ENCODE data around the gene NLRP11.

The NLRP11 gene

DNA sequence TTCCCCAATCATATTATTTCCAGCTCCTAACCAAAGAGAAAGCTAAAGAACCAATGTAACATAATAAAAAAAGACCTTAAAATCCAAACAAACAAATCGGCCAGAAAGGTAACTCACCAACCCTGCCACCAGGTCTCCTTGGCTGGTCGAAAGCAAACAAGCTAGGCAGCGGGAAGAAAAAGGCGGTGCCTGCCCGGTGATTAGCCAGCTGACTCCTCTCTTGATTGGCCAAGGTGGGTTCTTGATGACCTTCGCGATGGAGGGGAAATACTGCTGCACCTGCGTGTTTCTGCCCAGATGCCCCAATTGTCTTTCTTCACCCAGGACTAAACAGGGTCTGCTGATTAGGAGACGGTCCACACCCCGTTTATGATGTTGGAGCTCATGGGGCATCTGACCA lies at the start of gene NLRP11:
Gene NLRP11, minus strand, starts transcription at position 154 of the 400 bp plus-strand sequence. CDS start 13,825 bp downstream, outside the sequence.
- DNase-seq (ENCODE audit: low read depth), result no peak

- DNase-seq (ENCODE audit: low read depth), result no peak
Observed at GRCh38 chr19:55877211-55877610, 45.4 kb upstream of the NLRP11 start.

DNA sequence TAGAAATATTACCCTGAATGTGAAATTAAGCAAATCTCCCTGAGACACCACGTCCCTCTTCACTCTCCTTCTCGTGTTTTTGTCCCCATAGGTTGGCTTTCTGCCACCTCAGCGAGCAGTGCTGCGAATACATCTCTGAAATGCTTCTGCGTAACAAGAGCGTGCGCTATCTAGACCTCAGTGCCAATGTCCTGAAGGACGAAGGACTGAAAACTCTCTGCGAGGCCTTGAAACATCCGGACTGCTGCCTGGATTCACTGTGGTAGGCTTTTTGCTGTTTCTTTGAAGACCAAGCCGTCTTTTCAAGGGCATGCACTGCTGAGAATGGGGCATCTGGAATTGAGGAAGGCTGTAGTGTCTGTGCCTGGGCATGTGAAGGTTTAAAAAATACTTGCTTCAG lies 38.9 kb upstream of the NLRP11 start:
- no peak for DNase-seq (ENCODE audit: low read depth)

GRCh38 chr19:55867101-55867500 lies 35.3 kb upstream of the NLRP11 start:
- no peak for DNase-seq (ENCODE audit: low read depth)

DNA sequence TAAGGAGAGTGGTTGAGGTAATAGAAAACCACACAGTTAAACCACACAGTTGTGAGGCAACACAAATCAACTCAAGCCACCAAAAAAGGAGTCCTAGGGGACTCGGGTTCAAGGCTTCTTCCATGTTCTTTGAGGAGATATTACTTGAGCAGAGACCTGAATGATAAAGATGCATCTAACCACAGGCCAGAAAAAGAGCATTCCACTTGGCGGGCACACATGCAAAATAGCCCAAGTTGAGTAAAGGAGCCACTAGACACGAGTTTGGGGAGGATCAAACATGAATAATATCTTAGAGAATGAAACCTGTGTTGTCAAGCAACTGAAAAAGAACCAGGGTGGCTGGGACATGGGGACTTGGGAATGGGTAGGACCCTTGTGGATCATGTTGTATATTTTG lies 34.7 kb upstream of the NLRP11 start:
- no peak for DNase-seq (ENCODE audit: low read depth)

GRCh38 chr19:55858969-55859368 lies 27.2 kb upstream of the NLRP11 start:
- DNase-seq (ENCODE audit: low read depth), result no peak

DNA sequence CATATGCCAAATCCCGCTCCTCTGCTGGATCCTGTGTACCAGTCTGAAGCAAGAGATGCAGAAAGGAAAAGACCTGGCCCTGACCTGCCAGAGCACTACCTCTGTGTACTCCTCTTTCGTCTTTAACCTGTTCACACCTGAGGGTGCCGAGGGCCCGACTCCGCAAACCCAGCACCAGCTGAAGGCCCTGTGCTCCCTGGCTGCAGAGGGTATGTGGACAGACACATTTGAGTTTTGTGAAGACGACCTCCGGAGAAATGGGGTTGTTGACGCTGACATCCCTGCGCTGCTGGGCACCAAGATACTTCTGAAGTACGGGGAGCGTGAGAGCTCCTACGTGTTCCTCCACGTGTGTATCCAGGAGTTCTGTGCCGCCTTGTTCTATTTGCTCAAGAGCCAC lies 26.6 kb upstream of the NLRP11 start:
- no peak for DNase-seq (ENCODE audit: low read depth)

- DNase-seq (ENCODE audit: low read depth), result no peak
Observed at GRCh38 chr19:55857974-55858373, 26.2 kb upstream of the NLRP11 start.

DNA sequence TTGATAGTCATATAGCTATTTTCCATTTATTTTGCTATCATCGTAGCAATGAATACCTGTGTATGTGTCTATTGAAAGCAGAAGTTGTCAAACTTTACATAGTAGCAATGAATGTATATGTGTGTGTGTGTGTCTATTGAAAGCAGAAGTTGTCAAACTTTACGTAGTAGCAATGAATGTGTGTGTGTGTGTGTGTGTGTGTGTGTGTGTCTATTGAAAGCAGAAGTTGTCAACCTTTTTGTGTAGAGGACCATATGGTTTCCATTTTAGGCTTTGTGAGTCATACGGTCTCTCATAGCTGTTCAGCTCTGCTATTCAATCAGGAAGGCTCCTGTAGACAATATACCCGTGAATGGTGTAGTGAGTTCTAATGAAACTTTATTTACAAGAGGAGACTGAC lies 25.4 kb upstream of the NLRP11 start:
- no peak for DNase-seq (ENCODE audit: low read depth)

DNA sequence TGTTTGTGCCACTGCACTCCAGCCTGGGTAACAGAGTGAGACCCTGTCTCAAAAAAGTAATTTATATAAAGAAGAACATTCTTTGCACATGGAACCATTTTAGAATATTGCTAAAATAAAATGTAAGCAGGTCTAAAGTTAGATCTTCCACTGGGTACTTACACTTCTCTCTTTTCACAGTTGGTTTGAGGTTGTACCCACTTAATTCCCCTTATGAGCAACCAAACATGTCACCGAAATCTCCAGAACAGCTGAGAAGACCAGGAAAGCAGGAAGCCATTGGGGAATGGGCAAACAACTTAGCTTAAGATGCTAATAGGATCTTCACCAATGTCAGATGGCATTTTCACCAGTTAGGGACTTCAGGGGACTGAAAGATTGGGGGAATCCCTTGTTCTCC lies 23.4 kb upstream of the NLRP11 start:
- DNase-seq (ENCODE audit: low read depth), result no peak

GRCh38 chr19:55838906-55839305 lies 7.1 kb upstream of the NLRP11 start:
- no peak for DNase-seq (ENCODE audit: low read depth)

DNA sequence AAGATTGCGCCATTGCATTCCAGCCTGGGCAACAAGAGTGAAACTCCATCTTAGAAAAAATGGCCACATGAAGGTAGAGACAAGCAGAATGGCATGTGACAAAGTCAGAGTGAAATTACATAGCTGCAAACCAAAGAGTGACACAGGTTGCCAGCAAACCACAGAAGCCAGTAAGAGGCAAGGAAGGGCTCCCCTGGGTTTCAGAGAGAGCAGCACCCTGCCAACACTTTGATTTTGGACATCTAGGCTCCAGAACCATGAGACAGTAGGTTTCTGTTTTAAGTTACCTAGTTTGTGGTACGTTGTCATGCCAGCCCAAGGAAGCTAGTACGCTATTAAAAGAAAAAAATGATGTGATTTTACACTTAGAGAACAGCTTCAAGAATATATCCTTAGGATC lies 6.5 kb upstream of the NLRP11 start:
- DNase-seq (ENCODE audit: low read depth), result no peak

DNA sequence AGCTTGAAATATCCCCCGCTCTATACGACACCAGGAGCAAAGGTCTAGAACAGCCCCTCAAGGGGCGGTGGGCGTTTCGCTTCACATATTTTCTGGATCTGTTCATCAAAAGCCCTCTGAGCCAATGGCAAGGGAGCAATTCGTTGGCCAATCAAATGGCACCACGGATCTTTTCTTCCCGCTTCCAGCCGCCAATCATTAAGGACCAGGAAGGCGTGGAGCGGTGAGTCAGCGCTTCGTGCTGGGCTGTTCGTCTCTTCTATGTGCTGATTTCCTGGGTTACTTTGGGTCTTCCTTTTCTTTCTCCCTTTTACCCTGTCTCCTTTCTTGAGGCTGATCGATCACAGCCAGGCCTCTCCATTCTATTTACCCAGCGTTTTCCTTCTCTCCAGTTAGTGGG lies 4.5 kb upstream of the NLRP11 start, which contains the start of gene NLRP4:
Gene NLRP4, plus strand, starts transcription at position 201 of the 400 bp plus-strand sequence. CDS start 15,541 bp downstream, outside the sequence.
- DNase-seq (ENCODE audit: low read depth), result no peak

DNA sequence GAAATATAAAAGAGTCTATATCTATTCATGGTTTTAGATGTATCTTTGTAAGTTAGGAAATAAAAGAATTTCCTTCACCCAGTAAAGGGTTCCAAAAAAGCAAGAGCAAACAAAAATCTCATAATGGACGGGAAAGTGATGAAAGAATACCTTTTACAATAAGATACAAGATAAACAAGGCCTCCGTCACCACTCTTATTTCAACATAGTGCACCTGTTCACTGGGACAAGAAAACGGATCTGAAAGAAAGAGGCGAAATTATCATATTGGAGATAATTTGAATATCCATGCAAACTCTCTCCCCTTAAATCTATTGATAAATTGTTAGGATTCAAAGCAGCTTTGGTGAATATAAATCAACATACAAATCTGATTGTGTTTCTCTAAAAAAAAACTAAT lies 877 bp upstream of the NLRP11 start:
- DNase-seq (ENCODE audit: low read depth), result no peak

- no peak for DNase-seq (ENCODE audit: low read depth)
Observed at GRCh38 chr19:55830656-55831055, 1.1 kb downstream of the NLRP11 start.

GRCh38 chr19:55820037-55820436 lies 11.8 kb downstream of the NLRP11 start:
- DNase-seq (ENCODE audit: low read depth), result no peak

- DNase-seq (ENCODE audit: low read depth), result no peak
Observed at GRCh38 chr19:55813906-55814305, 17.9 kb downstream of the NLRP11 start.

DNA sequence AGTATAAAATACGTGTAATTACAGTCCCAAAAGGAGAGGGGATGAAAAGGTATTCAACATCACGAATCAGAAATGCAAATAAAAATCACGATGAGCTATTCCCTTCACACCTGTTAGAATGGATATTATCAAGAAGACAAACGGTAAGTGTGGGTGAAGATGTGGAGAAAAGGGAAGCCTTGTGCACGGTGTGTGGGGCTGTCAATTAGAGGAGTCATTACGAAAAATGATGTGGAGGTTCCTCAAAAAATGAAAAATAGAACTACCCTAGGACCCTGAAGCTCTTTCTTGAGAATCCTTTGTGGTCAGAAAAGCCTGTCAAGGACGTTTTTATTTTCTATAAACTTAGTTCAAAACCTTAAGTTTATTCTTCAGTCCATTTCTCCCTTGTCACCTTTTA lies 19.4 kb downstream of the NLRP11 start:
- no peak for DNase-seq (ENCODE audit: low read depth)

DNA sequence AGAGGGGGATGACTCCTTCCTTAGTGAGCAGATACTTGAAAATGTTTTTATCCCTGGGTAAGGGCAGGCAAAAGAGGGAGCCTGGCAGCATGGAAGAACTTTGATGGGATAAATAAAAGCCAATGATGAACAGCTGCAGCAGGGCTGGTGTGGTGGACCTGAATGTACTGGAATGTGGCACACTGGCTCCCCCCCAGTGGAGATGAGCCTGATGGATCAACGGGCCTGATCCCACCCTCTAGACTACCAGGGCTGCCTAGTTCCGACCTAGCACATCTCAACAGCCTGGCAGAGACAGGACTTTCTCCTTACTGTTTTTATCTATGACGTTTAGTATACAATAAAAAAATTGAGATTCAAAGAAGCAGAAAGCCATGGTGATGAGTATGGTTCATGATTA lies 20.5 kb downstream of the NLRP11 start:
- no peak for DNase-seq (ENCODE audit: low read depth)

DNA sequence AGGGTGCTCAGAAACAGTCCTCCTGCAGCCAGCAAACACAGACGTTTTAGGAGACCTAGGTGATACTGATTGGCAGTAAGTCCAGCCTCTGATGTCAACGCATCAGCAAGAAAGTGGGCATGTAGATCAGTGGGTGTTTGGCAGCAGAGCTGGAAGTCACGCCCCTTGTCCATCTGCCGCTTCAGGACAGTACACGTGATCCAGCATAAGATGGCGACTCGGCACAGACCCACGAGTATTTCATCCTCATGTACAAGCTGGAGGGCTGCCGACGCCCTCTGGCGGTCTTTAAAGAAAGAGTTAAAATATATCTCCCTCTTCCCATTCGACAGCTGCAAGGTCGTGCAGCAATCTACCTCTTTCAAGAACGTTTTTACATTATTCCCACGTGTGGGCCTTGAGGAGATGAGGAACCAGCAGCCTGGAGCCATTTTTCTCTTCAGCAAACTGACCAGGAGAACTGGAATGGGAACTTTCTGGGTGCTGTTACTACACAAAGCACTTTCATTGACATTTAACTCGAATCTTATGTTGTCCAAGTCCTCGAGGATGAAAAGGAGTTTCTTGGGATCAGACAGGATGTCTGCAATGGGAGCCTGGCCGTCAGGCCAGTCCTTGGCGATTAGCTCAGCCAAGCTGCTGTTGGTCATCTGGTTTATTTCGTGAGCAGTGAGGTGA lies 22.3 kb downstream of the NLRP11 start:
- DNase-seq (ENCODE audit: low read depth), result no peak

GRCh38 chr19:55802281-55802680 lies 29.5 kb downstream of the NLRP11 start:
- DNase-seq (ENCODE audit: low read depth), result no peak

DNA sequence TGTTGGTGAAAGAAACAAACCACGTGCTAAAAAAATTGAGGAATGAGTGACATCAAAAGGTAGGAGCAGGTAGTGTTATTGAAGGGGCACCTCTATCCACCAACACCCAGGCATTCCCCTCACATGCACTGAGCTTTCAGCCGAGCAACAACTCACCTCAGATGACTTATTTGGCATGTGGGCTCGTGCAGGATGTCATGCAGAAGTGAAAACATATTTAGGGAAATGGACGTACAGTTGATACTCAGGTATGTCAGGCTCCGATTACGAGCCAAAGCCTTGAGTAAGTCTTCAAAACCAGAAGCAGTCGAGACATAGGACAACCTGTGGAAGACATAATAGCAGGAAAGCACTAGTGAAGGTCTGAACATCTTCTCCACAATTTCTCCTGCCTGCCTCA lies 30.4 kb downstream of the NLRP11 start:
- no peak for DNase-seq (ENCODE audit: low read depth)

GRCh38 chr19:55795021-55795420 lies 36.8 kb downstream of the NLRP11 start:
- DNase-seq (ENCODE audit: low read depth), result no peak

DNA sequence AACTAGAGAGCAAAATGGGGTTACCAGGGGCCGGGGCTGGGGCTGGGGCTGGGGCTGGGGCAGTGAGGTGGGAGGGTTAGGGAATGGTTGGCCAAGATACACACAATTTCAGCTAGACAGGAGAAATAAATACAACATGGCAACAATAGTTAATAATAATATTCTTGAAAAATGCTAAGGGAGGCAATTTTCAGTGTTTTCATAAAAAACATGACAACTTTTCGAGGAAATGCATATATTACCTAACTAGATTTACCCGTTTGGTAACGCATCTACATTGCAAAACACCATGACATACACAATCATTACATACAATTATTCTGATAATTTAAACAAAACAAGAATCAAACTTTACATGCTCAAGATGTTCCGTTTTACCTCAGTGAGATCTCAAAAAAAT lies 50.7 kb downstream of the NLRP11 start:
- no peak for DNase-seq (ENCODE audit: low read depth)

Measured in stromal cell of bone marrow (primary cell).